Retina (tissue), 1 donor: ENCODE measurements around the gene HMCN1.
A peak's percentile ranks its signal among the peaks of the same experiment; 100 is the strongest.

Source experiments
- DNase-seq: peaks from one replicate; pipeline ENCODE4 v3.0.0-alpha.2; 2016

HMCN1 gene

DNA sequence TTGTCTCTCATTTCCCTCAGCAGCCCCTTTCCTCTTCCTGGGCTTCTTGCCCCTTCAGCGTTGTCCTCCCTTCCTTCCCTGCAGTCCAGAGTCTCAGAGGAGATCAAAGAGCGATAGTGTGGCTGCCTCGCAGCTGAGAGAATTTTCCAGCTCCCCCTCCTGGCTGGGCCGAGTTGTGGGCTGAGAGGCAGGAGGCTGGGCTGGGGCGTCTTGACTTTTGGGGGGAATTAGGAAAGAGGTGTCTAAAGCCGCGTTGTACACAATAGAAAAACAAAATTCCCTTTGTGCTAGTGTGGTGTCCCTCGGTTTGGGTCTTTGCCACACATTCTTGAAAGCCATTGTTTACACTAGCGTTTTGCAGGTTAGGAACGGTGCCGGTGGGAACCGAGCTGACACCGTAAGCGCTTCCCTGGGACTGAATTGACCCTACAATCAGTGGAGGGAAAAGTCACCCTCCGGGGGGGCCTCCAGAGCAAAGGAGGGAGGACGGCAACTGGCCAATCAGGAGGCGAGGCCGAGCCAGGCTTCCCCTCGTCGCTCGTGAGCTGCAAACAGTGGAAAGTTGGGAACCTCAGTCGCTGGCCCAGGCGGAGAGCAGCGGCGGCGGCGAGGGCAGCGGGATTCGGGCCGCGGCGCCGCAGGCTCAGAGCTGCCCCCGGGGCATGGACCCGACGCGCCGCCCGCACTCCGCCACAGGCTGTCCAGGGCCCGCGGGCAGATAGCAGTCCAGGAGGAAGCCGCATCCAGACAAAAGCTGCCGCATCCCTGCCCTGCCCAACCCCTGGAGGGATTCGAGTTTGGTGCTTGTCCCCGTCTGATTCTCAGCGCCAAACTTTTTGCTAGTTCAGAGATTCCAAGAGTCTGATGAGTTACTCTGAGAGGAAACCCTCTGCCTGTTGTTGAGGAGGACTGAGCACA, at the start of gene HMCN1:
HMCN1 (plus strand) TSS at position 574 of the 918 bp plus-strand sequence. CDS start 389 bp downstream, outside the sequence.
- DNase-seq = peak; percentile 85

DNA sequence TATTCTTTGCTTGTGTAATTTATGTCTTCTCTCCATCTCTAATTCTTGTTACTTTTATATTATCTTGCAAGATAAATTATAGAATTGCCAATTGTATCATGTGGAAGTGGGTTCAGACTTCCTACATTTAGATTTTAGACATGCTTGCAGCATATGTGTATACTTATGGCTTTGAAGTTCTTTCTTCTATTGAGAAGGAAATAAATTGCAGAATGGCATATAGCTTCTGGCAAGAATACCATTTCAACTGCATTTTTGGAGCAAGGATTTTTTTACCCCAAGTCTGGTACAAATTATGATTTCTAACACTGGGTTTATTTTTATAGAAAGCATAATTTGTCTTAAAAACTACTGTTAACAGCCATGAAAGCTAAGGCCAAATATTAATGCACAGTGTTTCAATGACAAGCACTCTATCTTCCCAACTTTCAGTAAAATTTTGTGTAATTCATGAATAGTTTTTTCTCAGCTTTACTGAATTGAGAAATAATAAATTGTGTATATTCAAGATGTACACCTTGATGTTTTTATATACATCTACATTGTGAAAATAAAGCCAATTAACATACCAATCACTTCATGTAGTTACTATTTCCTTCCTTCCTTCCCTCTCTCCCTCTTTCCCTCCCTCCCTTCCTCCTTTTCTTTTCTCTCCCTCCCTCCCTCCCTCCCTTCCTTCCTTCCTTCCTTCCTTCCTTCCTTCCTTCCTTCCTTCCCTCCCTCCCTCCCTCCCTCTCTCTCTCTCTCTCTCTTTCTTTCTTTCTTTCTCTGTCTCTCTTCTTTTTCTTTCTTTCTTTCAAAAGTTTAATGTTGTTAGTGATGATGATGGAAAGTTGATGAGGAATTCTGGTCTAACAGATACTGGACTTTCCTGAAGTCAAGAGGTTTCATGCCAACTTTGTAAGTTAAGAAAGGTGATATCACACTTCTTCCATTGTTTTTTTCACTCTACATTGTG, 47.1 kb upstream of the HMCN1 start:
- DNase-seq = no peak

DNA sequence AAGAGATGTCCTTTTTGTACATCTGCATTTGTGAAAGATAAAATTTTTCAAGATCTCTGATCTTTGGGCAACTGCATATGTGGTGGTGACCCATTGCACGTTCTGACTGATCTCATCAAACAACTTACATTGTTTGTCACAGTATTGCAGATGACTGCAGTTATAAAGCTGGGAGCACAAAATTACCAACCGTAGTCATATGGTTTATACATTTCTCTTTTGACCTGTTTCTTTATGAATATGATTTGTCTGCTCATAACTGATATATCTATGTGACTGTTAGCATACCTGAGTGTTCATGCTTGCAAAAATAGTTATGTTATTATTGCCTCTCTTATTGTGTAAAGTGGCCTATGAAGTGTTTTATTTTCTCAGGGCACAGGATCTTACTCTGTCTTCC, 43.7 kb upstream of the HMCN1 start:
- DNase-seq = no peak

DNA sequence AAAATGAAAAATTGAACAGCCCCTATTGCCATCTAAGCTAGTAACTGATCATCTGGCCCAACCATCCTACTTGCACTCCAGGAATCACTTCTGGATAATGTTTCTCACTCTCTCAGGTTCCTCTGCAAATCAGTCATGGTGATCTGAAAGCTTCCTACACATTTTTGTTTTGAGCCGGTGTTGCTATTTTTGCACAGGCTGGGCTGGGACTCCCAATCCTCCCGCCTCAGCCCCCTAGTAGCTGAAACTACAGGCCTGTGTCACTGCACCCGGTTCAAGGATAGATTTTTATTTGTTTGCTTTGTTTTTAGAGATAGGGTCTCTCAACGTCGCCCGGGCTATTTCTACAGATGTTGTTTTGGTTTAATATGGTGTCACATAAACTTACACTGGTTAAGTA, 40.5 kb upstream of the HMCN1 start:
- DNase-seq = no peak

DNA sequence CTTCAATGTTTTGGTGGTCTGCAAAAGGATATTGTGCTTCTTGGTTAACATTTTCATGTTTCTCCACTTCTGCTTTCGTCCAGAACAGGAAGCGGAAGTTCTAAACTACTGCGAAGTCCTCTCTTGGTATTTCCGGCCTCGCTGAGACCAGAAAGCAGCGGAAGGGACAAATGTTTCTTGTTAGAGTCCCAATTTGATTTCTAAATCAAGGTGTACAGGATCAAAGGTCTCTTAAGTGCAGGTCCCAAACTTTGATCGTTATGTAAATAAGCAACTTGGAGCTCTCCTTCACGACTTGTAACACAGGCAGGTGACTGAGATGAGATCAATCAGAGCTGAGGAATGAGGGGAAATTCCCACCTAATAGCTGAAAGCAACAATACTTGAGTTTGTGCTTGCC, 40.1 kb upstream of the HMCN1 start:
- DNase-seq = no peak

DNA sequence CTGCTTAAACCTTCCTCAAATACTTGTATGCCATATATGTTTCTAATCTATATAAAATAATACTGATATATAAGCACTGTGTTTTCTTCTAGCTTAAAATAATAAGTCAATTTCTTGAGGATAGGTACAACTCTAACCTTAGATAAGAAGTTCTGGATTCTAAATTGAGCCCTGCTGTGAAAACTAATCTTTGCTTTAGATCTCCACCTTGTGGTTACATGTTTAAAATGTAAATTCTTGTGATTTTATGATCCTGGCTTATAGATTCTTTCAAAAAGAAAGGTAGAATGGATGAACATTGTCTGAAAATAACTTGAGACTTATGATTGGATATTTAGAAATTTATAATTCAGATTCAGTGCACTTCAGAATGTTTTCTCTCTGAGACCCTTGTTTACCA, 38.9 kb upstream of the HMCN1 start:
- DNase-seq = no peak

DNA sequence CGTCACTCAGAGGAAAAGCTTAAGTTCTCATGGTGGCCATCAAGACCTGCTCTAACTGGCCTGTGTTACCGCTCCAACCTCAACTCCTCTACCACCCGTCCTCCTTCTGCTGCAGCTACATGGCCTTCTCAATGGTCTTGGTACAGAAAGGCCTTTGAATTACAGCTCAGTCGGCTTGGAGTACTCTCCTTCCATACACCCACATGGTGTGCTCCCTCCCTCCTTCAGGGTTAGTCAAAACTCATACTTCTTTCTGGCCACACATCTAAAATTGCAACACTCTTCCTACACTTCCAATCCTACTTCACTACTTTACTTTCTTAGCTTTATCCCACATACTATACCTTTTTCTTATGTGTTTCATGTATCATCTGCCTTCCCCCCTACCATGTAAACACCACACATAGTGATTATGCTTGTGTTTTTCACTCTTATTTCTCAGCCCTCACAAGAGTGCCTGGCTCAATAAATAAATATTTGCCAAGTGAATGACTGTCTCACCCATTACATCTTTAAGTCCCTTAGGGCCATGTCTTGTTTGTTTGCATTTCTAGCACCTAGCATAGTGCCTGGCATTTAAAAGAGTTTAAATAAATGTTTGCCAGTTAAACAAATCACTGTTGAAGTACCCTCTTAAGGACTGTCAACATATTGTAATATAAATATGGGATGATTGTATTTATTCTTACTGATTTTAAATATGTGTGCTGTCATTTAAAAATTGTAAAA, 37.6 kb upstream of the HMCN1 start:
- no peak for DNase-seq

DNA sequence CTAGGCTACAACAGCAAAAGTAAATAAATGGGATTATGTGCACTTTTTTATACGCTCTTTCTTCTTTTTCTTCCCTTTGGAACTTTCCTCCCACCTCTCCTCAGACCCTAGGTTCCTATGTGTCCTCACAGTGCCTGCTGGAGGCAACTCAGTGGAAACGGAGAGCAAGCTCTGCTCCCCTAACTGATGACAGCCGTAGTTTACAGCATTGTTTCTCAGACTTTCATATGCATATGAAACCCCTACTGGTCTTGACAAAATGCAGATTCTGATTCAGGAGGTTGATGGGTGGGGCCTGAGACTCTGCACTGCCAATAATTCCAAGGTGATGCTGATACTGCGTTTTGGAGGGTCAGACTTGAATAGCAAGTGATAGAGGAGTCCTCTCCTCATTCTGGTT, 34.3 kb upstream of the HMCN1 start:
- DNase-seq = no peak

DNA sequence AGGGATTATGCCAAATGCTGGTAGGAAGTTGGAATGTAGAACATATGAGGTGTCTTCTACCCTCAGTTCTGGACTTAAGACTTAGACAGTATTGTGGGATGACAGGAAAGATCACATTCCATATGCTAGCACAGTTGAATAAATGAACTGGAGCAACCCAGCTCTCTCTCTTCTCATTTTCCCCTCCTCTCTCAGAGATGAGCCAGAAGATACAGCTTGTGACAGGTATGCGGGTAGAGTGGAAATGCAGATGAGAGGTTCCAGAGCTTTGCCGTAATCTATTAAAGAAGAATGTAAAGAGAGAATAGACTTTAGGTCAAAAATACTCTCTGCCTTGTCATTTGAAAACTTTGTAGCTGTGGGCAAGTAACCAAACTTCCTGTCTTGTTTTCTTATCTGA, 32.5 kb upstream of the HMCN1 start:
- no peak for DNase-seq

DNA sequence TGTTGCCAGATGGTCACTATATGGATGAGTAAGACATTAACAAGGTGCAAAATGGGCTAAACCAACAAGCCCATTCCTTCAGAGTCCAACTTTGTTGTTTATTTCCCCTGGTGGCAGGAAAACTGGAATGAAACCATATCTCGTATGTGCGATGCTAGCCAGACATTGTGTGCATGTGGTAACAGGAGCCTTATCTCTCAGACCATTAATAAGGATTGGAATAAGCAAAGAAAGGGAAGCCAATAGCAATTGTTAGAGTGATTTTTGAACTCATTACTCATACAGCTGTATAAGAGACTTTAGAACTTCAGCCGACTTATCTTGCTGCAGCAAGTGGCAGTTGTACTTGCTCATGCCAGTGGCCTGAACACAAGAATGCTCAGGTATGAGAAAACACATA, 30.0 kb upstream of the HMCN1 start:
- no peak for DNase-seq

DNA sequence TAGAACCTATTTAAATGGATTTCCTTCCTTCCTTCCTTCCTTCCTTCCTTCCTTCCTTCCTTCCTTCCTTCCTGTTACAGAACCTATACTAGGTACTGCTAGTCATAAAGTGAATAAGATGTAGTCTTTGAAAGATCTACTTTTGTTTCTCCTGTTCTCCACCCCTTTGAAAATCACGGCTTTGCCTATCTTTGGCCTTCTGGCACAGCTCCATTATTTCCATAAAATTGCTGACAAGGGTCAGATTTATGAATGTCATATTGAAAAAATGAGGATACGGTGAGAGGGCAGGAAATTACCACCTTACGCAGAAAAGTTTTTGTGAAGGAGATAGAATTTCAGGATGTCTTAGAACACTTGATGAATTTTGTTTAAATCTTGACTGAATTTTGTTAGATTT, 18.1 kb upstream of the HMCN1 start:
- DNase-seq = no peak

DNA sequence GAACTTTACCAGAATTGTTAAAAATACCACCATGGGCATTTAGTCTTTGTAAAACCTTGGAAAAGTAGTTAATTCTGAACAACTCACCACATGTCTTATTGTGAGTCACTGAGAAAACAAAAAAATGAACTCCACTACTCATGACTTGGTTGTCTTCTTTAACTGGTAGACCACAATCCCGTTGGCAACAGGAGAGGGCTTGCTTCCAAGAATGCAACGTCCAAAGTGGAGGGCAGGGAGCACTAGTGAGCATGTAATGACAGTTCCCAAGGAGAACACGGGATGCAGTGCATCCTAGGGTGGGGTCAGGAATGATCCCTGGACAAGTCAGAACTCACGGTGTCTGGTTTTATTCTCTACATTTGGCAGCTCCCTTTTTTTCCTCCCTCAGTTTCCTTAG, 15.2 kb upstream of the HMCN1 start:
- no peak for DNase-seq

DNA sequence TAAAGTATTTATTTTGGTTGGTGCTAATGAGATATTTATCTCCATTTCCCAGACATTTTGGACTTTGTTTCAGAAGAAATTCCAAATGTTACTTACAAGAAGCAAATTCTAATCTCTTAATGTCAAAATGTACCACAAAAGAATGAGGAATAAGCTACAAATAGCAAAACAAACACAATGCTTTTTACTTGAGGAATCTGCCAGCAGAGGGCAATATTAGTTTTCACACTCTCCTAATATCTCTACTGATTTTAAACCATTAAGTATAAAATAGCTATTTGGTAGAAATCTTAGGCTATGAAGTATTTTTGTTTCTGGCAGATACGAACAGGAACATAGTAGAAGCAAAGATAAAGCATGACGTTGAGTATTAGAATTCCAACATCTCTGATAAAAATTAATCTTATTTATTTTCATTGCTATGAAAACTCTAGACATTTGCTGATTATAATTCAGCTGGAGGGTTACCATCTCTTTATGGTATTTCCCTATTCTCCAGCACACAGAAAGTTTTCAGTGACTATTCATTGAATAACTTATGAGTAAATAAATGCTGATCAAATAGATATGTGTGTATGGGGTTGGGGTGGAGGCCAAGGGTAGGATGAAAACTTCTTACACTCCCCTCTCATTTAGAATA, 13.4 kb upstream of the HMCN1 start:
- no peak for DNase-seq

DNA sequence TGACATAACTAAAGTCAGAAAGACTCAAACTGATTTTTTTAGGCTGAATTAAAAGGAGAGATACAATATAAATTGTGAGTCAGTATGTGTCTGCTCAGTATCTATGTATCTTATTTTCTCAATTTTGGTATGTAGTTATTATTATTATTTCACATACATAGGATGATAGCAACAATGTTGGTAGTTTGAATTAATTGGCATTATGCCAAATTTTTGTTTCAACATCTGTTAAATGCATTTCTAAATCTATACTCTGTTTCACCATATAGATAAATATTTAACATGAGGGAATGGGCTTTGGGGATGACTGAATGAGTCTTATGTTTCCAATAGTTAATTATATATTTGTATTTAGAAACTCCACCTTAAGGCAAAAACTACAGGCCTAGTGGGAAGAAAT, 12.6 kb upstream of the HMCN1 start:
- no peak for DNase-seq

DNA sequence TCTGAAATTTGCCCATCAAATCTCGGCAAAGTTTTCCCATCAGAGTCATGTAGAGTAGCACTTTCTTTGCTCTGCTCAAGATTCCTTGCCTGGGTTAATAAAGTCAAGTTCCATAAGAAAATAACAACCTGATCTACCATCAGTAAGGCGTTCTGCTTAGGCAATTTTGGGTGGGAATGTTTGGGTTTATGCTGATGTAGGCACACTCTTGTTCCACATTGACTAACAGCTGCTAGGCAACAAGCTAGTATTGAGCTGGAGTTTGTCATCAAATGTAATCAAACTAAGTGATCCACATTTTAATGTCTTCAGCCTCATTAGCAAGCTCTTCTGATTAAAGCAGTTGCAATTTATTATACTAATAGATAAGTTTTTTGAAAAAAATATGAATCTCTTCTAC, 12.1 kb upstream of the HMCN1 start:
- no peak for DNase-seq

DNA sequence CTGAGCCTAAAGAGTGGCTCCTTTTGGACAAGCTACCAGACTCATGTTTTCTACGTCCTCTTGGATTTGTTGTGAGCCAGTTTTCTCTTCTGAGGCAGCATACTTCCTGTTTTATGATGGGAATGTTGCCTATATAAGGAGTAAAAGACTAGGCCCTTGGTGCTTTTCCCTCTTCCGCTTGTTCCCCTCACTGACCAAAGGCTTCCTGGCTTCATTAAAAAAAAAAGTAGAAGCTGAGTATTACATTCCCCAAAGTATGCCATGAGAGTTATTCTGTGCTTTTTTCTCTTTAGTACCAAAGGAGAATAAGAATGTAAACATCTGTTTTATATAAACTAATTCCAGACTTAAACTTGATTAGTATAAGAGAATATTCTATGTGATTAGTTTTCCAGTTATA, 6.5 kb upstream of the HMCN1 start:
- no peak for DNase-seq

DNA sequence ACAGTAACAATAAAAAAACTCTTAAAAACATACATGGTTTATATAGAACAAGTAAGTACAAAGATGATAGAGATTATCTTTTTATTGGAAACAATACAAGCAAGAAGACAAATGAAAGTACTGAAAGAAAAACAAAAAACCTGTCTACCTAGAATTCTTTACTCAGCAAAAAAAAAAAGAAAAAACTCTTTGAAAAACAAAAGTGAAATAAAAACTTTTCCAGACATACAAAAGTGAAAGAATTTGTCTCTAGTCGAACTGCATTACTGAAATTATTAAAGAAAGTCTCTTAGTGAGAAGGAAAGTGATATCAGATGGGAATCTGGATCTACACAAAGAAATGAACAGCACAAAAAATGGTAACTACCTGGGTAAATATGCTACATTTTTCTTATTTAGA, 2.7 kb upstream of the HMCN1 start:
- DNase-seq = no peak

DNA sequence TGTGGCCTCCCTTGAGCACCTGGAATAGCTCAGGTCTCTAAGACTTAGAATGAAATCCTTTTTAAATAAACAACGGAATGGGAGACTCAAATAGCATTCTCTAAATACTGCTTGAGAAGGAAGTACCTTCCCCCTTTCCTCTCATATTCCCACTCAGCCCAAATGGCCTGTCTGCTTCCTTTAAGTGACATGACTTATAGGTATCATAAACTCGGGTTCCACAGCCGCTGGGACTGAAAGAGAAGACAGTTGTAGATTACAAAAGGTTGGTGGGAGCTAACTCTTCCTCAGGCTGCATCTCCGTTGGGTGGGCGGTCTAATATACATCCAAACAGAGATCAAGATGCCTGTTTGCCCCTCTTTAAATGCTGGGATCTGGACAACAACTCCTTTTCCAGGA, 1.2 kb upstream of the HMCN1 start:
- DNase-seq = no peak

DNA sequence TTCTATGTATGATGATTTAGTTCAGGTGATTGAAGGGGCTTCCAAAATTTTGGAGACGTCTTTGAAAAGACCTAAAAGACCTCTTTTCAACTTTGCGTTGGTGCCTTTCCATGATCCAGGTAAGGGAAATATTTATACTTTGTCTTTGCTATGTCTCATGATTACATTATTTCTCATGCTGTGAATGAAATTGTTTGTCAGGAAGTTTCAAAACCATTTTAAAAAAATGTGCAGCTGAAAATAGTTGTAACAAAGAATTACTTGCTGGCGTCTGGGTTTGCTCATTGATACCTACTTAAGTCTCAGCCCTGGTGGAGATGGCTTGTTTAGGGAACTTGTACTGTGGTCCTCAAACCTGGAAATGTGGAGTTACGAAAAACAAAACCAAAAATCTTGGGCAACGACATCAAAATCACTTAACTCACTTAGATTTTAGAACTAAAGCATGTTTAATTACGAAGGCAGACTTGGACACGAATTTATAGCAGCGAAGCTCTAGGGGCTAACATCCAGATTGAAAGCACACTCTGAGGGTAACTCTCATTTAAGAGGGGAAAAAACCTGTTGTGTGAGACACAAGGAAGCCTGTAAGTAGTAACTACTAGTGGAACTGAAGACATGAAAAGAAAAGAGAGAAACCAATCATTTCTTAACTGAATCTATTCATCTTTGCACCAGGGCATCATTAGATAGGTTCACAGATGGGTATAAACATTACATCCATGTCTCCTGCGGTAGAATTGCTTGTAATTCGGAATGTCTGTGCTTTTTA, 924 bp downstream of the HMCN1 start:
- DNase-seq = no peak

DNA sequence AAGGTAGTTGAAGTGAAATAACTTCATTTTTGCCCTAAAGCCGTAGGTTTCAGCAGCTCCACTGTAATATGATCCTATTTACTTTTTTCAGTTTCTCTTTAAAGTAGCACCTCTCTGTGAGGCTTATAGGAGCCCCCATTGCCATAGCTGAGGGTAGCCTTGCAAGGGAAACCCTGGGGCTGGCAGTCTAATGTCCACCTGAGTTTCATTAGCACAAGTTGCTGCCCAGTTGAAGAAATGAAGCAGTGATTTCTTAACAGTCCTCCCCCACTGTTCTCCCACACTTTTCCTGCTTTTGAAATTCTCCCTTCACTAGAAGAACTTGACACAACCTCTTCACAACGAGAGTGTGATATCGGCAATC, 1.5 kb downstream of the HMCN1 start:
- DNase-seq = no peak

DNA sequence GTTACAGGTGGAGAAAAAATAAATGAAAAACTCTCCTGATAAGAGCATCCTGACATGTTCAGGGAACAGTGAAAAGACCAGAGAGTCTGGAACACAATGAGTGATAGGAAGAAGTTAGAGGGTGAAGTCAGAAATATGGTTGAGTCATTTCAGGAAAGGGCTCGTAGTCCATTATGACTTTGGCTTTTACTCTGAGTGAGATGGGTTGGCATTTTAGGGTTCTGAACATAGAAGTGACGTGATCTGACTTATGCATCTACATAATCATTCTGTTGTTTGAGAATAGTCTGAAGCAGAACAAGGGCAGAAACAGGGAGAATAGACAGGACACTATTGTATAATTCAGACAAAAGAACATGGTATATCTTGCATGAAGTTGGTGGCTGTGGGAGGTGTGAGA, 5.8 kb downstream of the HMCN1 start:
- DNase-seq = no peak

DNA sequence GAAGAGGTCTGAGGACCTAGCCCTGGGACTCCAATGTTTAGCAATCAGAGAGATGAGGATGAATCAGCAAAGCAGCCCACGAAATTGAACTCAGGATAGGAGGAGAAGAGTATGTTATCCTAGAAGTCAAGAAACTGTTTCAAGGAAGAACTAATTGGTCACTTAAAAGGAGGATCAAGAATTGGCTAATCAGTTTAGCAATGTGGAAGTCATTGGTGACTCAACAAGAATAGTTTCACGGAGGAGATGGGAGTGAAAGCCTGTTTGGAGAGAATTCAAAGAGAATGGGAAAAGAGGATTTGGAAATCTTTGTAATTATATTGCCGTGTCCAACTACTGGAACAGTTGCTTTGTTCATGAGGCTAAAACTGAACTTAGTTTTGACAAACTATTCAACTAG, 7.4 kb downstream of the HMCN1 start:
- no peak for DNase-seq
